T-helper 9 cell (primary cell): Measurements from ENCODE around the gene ICAM1.

Experiments used
- DNase-seq: peaks from one replicate; pipeline ENCODE4 v3.0.0-alpha.2; 2020

ICAM1 gene

GRCh38 chr19:10328558-10329429, 57.9 kb downstream of the ICAM1 start:
- no peak for DNase-seq

GRCh38 chr19:10329555-10329954, 58.6 kb downstream of the ICAM1 start:
- DNase-seq = no peak

GRCh38 chr19:10332158-10332964, 61.4 kb downstream of the ICAM1 start:
- no peak for DNase-seq

GRCh38 chr19:10332965-10333757, 62.2 kb downstream of the ICAM1 start, which contains the start of gene RAVER1:
Gene RAVER1, minus strand, starts transcription at chr19:10333529. Its CDS starts 22 bp downstream, at chr19:10333507.
- DNase-seq = peak; percentile 96

GRCh38 chr19:10333758-10334587, 63.1 kb downstream of the ICAM1 start:
- no peak for DNase-seq

GRCh38 chr19:10334588-10335351, 63.9 kb downstream of the ICAM1 start:
- peak; percentile 20 for DNase-seq

- DNase-seq = no peak
These were observed 64.5 kb downstream of the ICAM1 start for GRCh38 chr19:10335352-10335985.
